ENCODE measurements around the gene CDC37. TPM values are rescaled to one million over a fixed set of nuclear protein-coding genes. Genes with fewer than 3 reads are reported as not detected.

Gene CDC37
- total RNA-seq, 4 donors from 2014 or later = 85.3 to 181 (median 119) TPM

- no peak for TF ChIP-seq CTCF (IDR thresholded peaks at IDR 0.05; ENCODE audit: low read depth)
Measured at GRCh38 chr19:10412257-10412977, 9.1 kb upstream of the CDC37 start.

- no peak for TF ChIP-seq CTCF (IDR thresholded peaks at IDR 0.05; ENCODE audit: low read depth)
Measured at GRCh38 chr19:10408511-10409283, 5.4 kb upstream of the CDC37 start.

- TF ChIP-seq CTCF (IDR thresholded peaks at IDR 0.05; ENCODE audit: low read depth) = no peak
Measured at GRCh38 chr19:10407096-10407495, 3.8 kb upstream of the CDC37 start.

GRCh38 chr19:10406191-10406590, 2.8 kb upstream of the CDC37 start:
- TF ChIP-seq CTCF (IDR thresholded peaks at IDR 0.05; ENCODE audit: low read depth) = no peak

GRCh38 chr19:10404888-10405820, 1.8 kb upstream of the CDC37 start:
- no peak for TF ChIP-seq CTCF (IDR thresholded peaks at IDR 0.05; ENCODE audit: low read depth)

GRCh38 chr19:10402441-10403038, 802 bp downstream of the CDC37 start:
- no peak for TF ChIP-seq CTCF (IDR thresholded peaks at IDR 0.05; ENCODE audit: low read depth)
